Brain pericyte (primary cell): ENCODE measurements around the gene IQGAP2.

ENCODE experiments used
- DNase-seq: peaks from one replicate; pipeline ENCODE4 v3.0.0-alpha.2; 2012; ENCODE audit warnings: low read depth, low spot score

IQGAP2 gene

GRCh38 chr5:76746677-76747076 lies 343.6 kb downstream of the IQGAP2 start:
- DNase-seq = no peak

GRCh38 chr5:76747706-76748105 lies 344.6 kb downstream of the IQGAP2 start:
- no peak for DNase-seq

GRCh38 chr5:76751291-76751690 lies 348.2 kb downstream of the IQGAP2 start:
- no peak for DNase-seq

GRCh38 chr5:76754668-76755078 lies 351.6 kb downstream of the IQGAP2 start:
- DNase-seq = no peak

GRCh38 chr5:76755779-76756637 lies 352.9 kb downstream of the IQGAP2 start:
- no peak for DNase-seq

GRCh38 chr5:76757049-76757448 lies 354.0 kb downstream of the IQGAP2 start:
- DNase-seq = no peak
